Parathyroid adenoma (tissue), 2 donors: ENCODE data around the gene DHRS7.
"Not testable (repeated sequence)": the region's sequence is repeated elsewhere in the genome, so short reads cannot be mapped to it uniquely, and the experiment has no call there.

Experiments used
- H2AFZ ChIP-seq: fragments of 300-600 bp; sonication (generic); one replicate; pipeline ENCODE4 v1.7.0; 2017; ENCODE audit warnings: antibody characterized with exemption, mild to moderate bottlenecking
- H3K27ac ChIP-seq: fragments of 300-600 bp; sonication (generic); one replicate; pipeline ENCODE4 v1.7.0; 2017
- H3K27me3 ChIP-seq: fragments of 300-600 bp; sonication (generic); one replicate; pipeline ENCODE4 v1.7.0; 2017; ENCODE audit warnings: low read length; ENCODE audit not compliant: control insufficient read depth, insufficient read depth
- H3K36me3 ChIP-seq: fragments of 300-600 bp; sonication (generic); one replicate; pipeline ENCODE4 v1.7.0; 2017; ENCODE audit warnings: low read length; ENCODE audit not compliant: control insufficient read depth, insufficient read depth
- H3K4me1 ChIP-seq: fragments of 300-600 bp; sonication (generic); one replicate; pipeline ENCODE4 v1.7.0; 2017; ENCODE audit warnings: control low read depth
- H3K4me2 ChIP-seq: fragments of 300-600 bp; sonication (generic); one replicate; pipeline ENCODE4 v1.7.0; 2017; ENCODE audit warnings: low read length
- H3K4me3 ChIP-seq: fragments of 300-600 bp; sonication (generic); one replicate; pipeline ENCODE4 v1.7.0; 2017; ENCODE audit warnings: low read depth, low read length
- H3K79me2 ChIP-seq: fragments of 300-600 bp; sonication (generic); one replicate; pipeline ENCODE4 v1.7.0; 2017; ENCODE audit warnings: control low read depth
- H3K9ac ChIP-seq: fragments of 300-600 bp; sonication (generic); one replicate; pipeline ENCODE4 v1.7.0; 2017; ENCODE audit warnings: mild to moderate bottlenecking
- H3K9me3 ChIP-seq: fragments of 300-600 bp; sonication (generic); one replicate; pipeline ENCODE4 v1.7.0; 2017; ENCODE audit warnings: low read length; ENCODE audit not compliant: control insufficient read depth
- CTCF ChIP-seq: fragments of 300-600 bp; sonication (generic); IDR thresholded peaks from one replicate; pipeline ENCODE4 v1.7.0; 2017; ENCODE audit warnings: antibody characterized with exemption, mild to moderate bottlenecking
- donor health status: primary hyperparathyroidism.

DHRS7 gene

DNA sequence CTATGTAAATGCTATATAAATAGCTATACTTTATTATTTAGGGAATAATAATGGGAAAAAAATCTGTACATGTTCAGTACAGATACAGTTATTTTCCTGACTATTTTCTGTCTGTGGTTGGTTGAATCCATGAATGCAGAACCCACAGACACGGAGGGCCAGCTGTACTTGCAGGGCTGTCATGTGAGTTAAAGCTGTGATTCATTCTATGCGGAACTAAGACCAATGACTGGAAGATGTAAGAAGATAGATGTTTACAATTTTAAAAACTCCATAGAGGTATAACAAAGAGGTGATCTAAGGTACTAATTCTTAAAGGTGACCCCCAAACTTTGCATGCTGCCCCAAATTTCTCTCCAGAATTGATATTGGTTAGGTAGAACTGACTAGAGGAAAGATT lies 58.9 kb downstream of the DHRS7 start:
- H3K4me3 ChIP-seq: no peak overlapping the region
- H3K79me2 ChIP-seq: peaks cover 40% of the 10 kb centered on the region
- TF ChIP-seq CTCF: no peak
- no peak overlapping the region for H2AFZ ChIP-seq
- no peaks in the 10 kb centered on the region for H3K36me3 ChIP-seq
- no peaks in the 10 kb centered on the region for H3K4me1 ChIP-seq
- no peaks in the 10 kb centered on the region for H3K9me3 ChIP-seq
- no peak overlapping the region for H3K9ac ChIP-seq
- H3K4me2 ChIP-seq: no peak overlapping the region
- H3K27ac ChIP-seq: no peak overlapping the region
- H3K27me3 ChIP-seq: no peaks in the 10 kb centered on the region

- no peak for TF ChIP-seq CTCF
Observed at GRCh38 chr14:60102389-60102788, 62.8 kb downstream of the DHRS7 start.

GRCh38 chr14:60101786-60102185 lies 63.4 kb downstream of the DHRS7 start:
- H3K9ac ChIP-seq: no peak overlapping the region
- no peaks in the 10 kb centered on the region for H3K36me3 ChIP-seq
- H3K27ac ChIP-seq: no peak overlapping the region
- H2AFZ ChIP-seq: no peak overlapping the region
- no peak for TF ChIP-seq CTCF
- no peak overlapping the region for H3K4me3 ChIP-seq
- H3K79me2 ChIP-seq: peaks cover 43% of the 10 kb centered on the region
- H3K4me1 ChIP-seq: no peaks in the 10 kb centered on the region
- H3K9me3 ChIP-seq: no peaks in the 10 kb centered on the region
- no peaks in the 10 kb centered on the region for H3K27me3 ChIP-seq
- H3K4me2 ChIP-seq: no peak overlapping the region

More at GRCh38 chr14:60102389-60102788, 62.8 kb downstream of the DHRS7 start:
- H3K9ac ChIP-seq: no peak overlapping the region
- H3K36me3 ChIP-seq: no peaks in the 10 kb centered on the region
- H3K27me3 ChIP-seq: no peaks in the 10 kb centered on the region
- H3K4me2 ChIP-seq: no peak overlapping the region
- H3K79me2 ChIP-seq: peaks cover 43% of the 10 kb centered on the region
- no peak overlapping the region for H3K27ac ChIP-seq
- no peaks in the 10 kb centered on the region for H3K4me1 ChIP-seq
- H3K9me3 ChIP-seq: no peaks in the 10 kb centered on the region
- H2AFZ ChIP-seq: no peak overlapping the region
- H3K4me3 ChIP-seq: no peak overlapping the region

GRCh38 chr14:60099855-60100254 lies 65.3 kb downstream of the DHRS7 start:
- H3K27me3 ChIP-seq, H3K4me1 ChIP-seq, H2AFZ ChIP-seq, H3K36me3 ChIP-seq, H3K9me3 ChIP-seq, H3K4me3 ChIP-seq, H3K9ac ChIP-seq, H3K27ac ChIP-seq, H3K4me2 ChIP-seq: not testable (repeated sequence)
- H3K79me2 ChIP-seq: peaks cover 53% of the 10 kb centered on the region

DNA sequence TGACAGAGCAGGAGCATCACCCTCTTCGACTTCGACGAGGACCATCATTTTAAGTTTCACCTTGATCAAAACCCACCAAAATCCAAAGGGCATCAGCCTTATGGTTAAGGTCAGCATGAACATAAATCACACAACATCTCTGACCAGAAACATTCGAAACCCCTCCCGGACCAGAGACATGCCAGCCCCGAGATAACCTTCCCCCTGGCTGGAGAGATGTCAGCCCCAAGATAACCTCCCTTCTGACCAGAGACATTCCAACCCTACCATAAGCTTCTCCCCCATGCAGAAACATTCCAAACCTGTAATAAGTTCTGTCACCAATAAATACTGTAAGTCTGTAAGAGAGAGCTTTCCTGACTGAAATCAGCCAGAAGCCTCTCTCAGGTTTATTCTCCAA lies 67.2 kb downstream of the DHRS7 start:
- H3K4me1 ChIP-seq: peaks cover 3% of the 10 kb centered on the region
- no peaks in the 10 kb centered on the region for H3K9me3 ChIP-seq
- H3K4me2 ChIP-seq: no peak overlapping the region
- H3K9ac ChIP-seq: no peak overlapping the region
- peaks cover 55% of the 10 kb centered on the region for H3K79me2 ChIP-seq
- no peak overlapping the region for H2AFZ ChIP-seq
- no peak overlapping the region for H3K4me3 ChIP-seq
- H3K27ac ChIP-seq: no peak overlapping the region
- no peaks in the 10 kb centered on the region for H3K27me3 ChIP-seq
- H3K36me3 ChIP-seq: no peaks in the 10 kb centered on the region
- no peak for TF ChIP-seq CTCF
